KOPT-K1 (cell line): Measurements from ENCODE around the gene MAD1L1.

ENCODE experiments used
- H3K27ac ChIP-seq: fragments of 200-600 bp; sonication (generic); 2 replicates; pipeline ENCODE4 v1.5.1; 2016; ENCODE audit warnings: antibody characterized with exemption, mild to moderate bottlenecking, low read depth, low read length; ENCODE audit not compliant: poor library complexity, severe bottlenecking
- H3K36me3 ChIP-seq: fragments of 200-600 bp; sonication (generic); 2 replicates; pipeline ENCODE4 v1.5.1; 2017; ENCODE audit warnings: antibody characterized with exemption, mild to moderate bottlenecking, low read length, moderate library complexity; ENCODE audit not compliant: insufficient read depth
- H3K9me3 ChIP-seq: fragments of 200-600 bp; sonication (generic); 2 replicates; pipeline ENCODE4 v1.5.1; 2017; ENCODE audit warnings: antibody characterized with exemption, low read length, mild to moderate bottlenecking; ENCODE audit not compliant: insufficient read depth, poor library complexity, severe bottlenecking

MAD1L1 gene

DNA sequence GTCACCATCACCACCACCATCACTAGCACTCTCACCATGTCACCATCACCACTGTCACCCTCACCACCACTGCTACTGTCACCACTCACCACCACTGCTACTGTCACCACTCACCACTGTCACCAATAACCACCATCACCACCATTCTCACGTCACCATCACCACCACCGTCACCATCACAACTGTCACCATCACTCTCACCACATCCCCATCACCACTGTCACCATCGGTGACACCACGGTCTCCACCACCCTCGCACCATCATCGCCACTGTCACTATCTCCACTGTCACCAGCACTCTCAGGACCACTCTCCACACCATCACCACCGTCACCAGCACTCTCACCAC is 130.4 kb downstream of the MAD1L1 start:
- Histone ChIP-seq H3K9me3 (no peaks in the 10 kb centered on the region), H3K27ac (no peak overlapping the region), H3K36me3 (peaks cover 13% of the 10 kb centered on the region; the same call in 1 of the 2 replicates)

DNA sequence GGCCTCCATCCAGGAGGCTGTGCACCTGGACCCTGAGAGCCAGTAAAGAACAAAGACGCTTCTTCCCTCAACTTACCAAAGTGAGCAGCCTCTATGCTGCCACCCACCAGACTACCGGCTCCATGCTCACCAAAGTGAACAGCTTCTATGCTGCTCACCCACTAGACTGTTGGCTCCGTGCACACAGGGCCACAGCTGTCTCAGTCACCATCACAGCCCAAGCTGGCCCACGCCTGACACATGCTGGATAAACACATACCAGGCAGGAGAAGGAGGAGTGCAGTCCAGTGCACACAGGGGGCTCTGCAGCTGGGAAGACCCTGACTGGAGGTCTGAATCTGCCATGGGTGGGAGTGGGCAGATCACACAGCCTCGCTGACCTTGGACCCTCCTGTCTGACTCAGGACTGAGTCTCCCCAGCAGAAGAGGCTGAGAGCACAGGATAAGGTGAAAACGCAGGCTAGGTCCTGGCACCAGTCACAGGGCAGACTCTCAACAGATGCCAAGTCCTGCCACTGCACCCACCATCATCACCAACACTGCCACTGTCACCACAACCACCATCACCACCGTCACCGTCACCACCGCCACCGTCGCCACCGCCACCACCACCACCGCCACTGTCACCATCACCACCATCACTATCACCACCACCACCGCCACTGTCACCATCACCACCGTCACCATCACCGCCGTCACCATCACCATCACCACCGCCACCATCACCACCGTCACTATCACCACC is 130.9 kb downstream of the MAD1L1 start:
- no peak overlapping the region for H3K27ac ChIP-seq

DNA sequence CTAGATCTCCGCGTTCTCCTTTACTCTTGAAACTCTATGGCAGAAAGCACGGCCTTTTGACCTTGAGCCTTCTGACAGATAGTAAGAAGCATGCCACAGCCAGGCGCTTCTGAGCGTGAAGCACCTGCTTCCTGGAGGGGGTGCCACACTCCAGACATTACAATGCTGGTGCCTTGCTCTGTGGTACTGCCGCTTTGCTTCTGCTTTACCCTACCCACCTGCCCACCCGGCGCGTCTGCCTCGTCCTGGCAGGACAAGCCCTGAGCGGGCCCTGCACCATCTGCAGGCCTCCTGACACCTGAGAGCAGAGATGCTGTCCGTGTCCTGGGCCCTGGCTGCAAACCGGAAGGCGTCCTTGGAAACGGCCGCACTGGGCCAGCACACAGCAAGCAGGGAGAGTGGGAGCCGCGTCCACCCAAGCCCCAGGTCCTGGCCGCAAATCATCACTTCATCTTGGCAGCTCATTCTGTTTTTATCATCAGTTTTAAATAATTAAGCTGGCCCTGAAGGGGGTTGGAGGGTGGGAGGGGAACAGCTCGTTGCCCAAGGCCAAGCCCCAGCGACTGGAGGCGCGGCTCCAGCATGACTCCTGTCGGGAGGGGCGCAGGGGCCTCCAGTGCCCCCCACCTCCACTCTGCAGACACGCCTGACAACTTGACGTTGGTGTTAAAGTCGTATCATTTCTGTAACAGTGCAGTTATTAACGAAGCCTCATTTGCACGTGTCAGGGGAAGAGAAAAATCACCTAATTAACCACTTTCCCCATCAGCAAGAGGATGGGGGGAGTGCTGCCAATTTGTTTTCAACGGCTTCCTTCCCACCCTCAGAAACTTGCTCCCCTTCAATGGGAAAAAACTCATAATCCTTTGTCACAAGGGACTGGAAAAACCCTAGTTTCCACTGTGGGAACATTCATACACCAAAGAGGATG is 132.2 kb downstream of the MAD1L1 start:
- H3K27ac ChIP-seq, result peak overlapping the region; percentile 65
- H3K9me3 ChIP-seq, result no peaks in the 10 kb centered on the region
- peaks cover 13% of the 10 kb centered on the region; the same call in 1 of the 2 replicates for H3K36me3 ChIP-seq

More for the DNA sequence above, 130.9 kb downstream of the MAD1L1 start:
- H3K9me3 ChIP-seq, result no peaks in the 10 kb centered on the region
- H3K36me3 ChIP-seq, result peaks cover 13% of the 10 kb centered on the region; the same call in 1 of the 2 replicates

DNA sequence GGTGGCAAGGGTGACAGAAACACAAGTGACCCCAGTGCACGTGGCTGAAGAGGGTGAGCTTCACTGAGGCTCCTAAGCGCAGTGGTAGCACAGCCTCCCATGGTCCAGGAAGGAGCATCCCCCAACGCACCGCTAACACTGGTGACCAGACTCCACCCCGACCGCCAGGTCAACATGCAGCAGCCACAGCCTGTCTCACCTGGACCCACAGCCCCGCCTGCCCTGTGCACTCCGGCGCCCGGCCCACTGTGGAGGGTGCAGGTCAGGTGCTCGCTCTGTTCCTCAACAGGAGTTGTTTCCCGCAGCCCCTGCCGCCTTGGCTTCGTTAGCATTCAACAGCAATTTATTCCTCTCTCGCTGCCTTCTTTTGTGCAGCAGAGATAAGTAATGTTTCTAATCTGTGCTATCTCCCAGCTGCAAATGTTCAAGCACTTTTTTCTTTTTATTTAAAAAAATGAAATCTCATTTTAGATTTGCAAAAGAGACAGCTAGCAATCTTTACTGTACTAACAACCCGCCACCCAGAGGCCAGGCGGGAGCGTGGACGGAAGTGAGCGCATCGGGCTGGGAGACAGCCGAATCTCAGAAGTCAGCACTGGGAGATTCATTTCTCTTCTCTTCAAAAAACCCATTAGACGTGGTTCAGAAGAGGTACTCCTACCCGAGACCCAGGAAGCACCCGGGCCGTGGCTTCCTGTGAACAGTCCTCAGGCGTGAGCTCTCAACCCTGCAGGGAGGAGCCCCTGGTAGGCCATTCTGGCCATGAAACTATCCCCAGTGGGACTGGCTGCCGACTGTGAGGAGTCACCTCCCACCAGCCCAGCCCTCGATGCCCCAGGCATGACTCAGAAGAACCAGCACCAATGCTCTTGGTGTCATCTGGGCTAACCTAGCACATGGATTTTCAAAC is 133.4 kb downstream of the MAD1L1 start:
- no peaks in the 10 kb centered on the region for H3K9me3 ChIP-seq
- H3K27ac ChIP-seq, result peak overlapping the region; percentile 65
- peaks cover 17% of the 10 kb centered on the region; the same call in 1 of the 2 replicates for H3K36me3 ChIP-seq

DNA sequence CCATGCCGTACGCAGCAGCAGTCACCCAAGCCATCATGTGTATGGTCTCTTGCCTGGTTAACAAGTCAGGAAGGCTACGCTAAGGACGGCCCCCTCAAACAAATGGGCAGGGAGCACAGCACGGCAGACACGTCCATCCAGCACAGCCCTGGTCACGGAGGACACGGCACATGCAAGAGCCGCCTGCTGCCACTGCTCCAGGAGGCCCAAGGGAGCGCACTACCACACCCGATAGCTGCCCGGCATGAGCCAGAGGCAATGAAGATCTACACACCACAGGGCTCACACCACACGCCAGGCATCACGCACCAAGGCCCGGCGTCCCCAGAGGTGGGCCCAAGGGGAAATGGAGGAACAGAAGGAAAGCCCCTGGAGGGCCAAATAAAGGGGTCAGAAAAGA is 134.2 kb downstream of the MAD1L1 start:
- H3K36me3 ChIP-seq, result peaks cover 21% of the 10 kb centered on the region; the same call in 1 of the 2 replicates
- H3K9me3 ChIP-seq, result no peaks in the 10 kb centered on the region
- peak overlapping the region; percentile 65 for H3K27ac ChIP-seq

DNA sequence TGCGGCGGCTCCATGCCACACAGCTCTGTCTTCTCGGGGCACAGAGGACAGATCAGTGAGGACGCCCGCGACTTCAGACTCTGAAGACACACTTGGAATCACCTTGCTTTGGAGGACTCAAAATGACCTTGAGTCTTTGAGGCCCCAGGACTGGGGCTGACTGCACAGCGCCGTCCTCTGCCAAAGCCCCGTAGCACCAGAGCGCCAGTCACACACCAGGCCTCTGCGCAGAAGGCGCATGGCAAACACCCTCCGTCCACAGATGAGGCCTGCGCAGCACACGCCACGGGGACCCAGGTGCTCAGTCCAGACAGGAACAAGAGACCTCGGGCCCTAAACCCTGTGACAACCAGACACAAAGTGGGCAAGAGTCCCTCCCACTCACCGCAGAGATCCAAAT is 134.7 kb downstream of the MAD1L1 start:
- peaks cover 22% of the 10 kb centered on the region; the same call in 1 of the 2 replicates for H3K36me3 ChIP-seq

DNA sequence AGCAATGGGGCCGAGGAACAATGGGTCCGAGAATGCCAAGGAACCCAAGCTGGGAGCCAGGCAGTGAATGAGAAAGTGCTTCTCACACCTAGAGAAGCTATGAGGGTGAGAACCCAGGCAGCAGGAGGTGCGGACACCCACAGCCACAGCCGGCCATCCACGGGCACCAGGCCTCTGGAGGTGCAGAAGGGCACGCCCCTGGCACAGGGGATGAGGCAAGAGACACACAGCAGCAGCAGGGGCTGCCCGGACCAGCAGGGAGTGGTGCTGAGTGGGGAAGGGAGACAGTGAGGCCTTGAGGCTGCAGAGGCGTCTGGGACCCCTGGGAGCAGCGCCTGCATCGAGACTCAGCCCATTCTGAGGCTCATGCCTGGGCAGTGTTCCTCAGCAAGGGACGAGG is 135.3 kb downstream of the MAD1L1 start:
- H3K36me3 ChIP-seq, result peaks cover 16% of the 10 kb centered on the region; the same call in 1 of the 2 replicates
- H3K27ac ChIP-seq, result peak overlapping the region; percentile 65

More for the DNA sequence above, 134.7 kb downstream of the MAD1L1 start:
- no peaks in the 10 kb centered on the region for H3K9me3 ChIP-seq
- H3K27ac ChIP-seq, result peak overlapping the region; percentile 65

DNA sequence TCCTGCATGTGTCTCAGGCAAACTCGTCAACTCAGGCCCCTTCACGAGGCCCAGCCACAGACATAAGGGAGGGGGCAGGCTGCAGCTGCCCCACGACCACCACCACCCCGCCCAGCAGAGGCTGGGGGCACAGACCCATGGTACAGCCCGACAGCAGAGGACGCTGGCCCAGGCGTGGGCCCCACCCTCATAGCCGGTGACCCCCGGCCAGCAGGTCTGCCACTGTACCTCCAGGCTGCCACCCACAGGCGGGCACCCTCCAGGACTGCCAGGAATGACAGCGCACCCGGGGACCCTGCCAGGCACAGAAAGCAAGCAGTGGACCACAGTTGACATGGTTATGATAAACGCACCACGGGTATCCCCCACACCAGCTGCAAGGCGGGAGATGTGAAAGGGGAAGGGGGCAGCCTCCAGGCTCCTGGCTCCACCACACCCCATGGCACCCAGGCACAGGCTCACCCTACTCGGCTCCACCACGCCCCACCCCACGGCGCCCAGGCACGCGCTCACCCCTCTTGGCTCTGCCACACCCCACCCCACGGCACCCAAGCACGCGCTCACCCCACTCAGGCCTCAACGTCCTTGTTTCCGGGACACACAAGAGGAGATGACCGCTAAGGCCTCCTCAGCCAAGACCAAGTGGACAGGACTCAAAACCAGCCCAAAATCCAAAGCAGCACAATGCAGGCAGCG is 135.9 kb downstream of the MAD1L1 start:
- Histone ChIP-seq H3K36me3 (0 out of 2 replicates have a peak, but pooled peaks cover 14% of the 10 kb centered on the region), H3K9me3 (no peaks in the 10 kb centered on the region), H3K27ac (no peak overlapping the region)

More for the DNA sequence above, 135.3 kb downstream of the MAD1L1 start:
- no peaks in the 10 kb centered on the region for H3K9me3 ChIP-seq

DNA sequence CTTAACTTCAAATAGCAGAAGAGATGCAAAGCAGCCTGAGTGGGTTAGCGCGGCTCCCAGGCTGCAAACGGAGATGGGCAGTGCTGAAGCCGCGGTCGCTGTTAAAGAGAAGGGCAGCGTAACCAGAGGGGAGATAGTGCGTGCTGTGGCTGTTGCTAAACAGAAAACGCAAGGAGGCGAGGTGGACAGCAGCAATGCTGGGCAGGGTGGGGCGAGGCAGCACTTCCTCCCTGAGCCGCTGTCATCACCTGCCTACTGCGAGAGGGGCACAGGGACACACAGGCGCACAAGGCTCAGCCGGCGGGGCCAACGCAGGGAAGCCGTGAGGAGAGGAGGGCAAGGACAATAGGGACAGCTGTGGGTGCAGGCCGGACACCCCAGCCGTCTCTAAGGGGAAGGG is 137.3 kb downstream of the MAD1L1 start:
- peaks cover 17% of the 10 kb centered on the region; the same call in 1 of the 2 replicates for H3K36me3 ChIP-seq

DNA sequence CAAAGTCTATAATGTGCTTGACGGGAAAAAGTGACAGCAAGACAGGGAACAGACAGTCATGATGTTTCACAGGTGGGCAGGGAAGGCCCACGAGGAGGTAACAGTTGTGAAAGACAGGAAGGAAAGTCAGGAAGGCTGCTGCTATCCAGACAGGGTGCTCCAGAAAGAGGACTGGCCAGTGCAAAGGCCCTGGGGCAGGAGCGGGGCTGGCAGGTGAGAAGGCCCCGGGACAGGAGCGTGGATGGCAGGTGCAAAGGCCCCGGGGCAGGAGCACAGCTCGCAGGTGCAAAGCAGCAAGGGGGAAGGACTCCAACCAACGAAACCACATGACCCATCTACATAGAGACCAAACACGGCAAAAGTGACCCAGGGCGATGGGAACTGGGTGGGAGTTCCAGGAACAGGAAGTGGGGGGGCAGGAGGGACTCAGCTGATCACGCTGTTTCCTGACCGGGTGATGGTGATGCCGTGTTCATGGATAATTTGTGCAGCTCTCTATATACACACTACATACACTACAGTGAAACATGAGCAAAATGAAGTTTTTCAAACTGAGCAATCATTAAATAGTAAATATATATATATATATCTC is 138.2 kb downstream of the MAD1L1 start:
- H3K9me3 ChIP-seq, result no peaks in the 10 kb centered on the region
- no peak overlapping the region for H3K27ac ChIP-seq
- H3K36me3 ChIP-seq, result peaks cover 23% of the 10 kb centered on the region; the same call in 1 of the 2 replicates

More for the DNA sequence above, 137.3 kb downstream of the MAD1L1 start:
- H3K27ac ChIP-seq, result no peak overlapping the region
- H3K9me3 ChIP-seq, result no peaks in the 10 kb centered on the region

DNA sequence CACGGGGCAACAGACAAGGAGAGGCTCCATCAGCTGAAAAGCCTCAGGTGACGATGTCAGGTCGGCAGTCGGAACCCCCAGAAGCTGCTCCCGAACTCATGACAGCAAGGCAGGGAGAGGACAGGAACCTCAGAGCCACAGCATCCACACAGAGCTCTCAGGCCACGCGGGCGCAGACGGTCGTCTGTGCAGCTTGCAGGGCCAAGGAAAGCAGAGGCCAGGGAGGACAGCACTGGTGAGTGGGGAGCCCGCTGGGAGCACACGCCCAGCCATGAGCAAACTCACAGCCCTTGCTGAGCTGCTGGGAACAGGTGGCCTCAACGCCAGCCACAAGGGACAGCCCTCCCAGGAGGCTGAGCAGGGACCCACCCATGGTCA is 138.9 kb downstream of the MAD1L1 start:
- no peaks in the 10 kb centered on the region for H3K9me3 ChIP-seq
- H3K36me3 ChIP-seq, result peaks cover 23% of the 10 kb centered on the region; the same call in 1 of the 2 replicates
- no peak overlapping the region for H3K27ac ChIP-seq

DNA sequence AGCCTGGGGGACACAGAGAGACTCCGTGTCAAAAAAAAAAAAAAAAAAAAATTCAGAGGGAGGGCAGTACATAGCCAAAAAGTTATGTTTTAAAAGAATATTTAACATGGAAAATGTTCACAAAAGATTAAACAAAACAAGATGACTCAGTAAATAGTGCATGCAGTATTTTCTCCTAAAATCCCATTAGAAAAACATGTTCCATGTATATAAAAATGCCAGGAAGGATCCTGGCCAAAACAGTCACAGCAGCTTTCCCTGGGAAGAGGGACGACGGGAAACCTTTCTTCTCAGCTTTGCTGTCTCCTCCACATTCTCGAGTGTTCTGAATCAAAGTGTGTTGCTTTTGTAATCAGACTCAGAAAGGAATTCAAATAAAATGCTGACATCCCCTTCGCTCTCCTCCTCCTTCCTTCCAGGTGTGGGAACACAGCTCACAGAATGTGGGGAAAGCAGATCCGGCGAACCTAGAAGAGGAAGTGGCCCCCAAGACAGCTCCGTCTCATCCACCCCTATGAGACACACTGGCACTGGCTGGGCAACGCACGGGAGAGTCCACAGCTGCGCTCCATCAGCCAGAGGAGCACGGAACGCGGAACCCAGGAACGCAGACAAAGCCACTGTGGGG is 139.4 kb downstream of the MAD1L1 start:
- Histone ChIP-seq H3K36me3 (peaks cover 23% of the 10 kb centered on the region; the same call in 1 of the 2 replicates), H3K9me3 (no peaks in the 10 kb centered on the region), H3K27ac (no peak overlapping the region)

DNA sequence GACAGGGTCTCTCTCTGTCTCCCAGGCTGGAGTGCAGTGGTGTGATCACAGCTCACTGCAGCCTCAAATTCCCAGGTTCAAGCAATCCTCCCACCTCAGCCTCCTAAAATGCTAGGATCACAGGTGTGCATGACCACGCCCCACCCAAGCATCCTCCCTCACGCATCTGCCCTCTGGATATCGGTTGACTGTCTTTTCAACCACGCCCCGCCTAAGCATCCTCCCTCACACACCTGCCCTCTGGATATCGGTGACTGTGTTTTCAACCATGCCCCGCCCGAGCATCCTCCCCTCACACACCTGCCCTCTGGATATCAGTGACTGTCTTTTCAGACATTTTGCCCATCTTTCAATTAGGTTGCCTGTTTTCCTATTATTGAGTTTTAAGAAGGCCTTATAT is 140.5 kb downstream of the MAD1L1 start:
- Histone ChIP-seq H3K36me3 (peaks cover 23% of the 10 kb centered on the region; the same call in 1 of the 2 replicates), H3K9me3 (no peaks in the 10 kb centered on the region)

More for the DNA sequence above, 140.5 kb downstream of the MAD1L1 start:
- no peak overlapping the region for H3K27ac ChIP-seq
